Skin epidermis (tissue), 12 donors: Measurements from ENCODE around the gene NKX2-2.

Source experiments
- H3K27ac ChIP-seq, 21 experiments: fragments of 200-600 bp; sonication (generic) in 11 of 21; one replicate each; pipeline ENCODE4 v1.5.0; 2020; ENCODE audit warnings: mild to moderate bottlenecking in 3 of 21, inconsistent platforms in 2 of 21, moderate library complexity in 2 of 21
- H3K4me3 ChIP-seq, 7 experiments: fragments of 200-600 bp; sonication (generic) in 2 of 7; one replicate each; pipeline ENCODE4 v1.5.0; 2020; ENCODE audit warnings: inconsistent platforms in 2 of 7, mild to moderate bottlenecking in 2 of 7, moderate library complexity in 1 of 7

The NKX2-2 gene

DNA sequence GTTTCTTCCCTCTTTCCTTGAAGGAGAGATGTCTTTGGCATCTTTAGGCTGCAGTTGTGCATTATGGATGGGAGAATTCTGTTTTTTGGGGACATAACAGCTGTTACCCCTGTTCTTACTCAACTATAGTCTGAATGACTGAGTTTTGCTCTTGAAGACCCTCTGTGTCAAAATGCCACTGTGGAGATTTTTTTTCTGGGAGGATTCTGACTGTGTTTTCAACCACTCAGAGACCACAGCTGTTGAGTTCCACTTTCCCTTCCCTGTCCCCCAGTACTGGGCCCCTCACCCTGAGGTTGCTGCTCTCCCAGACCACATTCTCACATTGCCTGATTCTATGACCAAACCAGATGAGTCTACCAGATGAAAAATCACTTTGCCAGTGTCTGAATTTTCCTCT is 48.1 kb downstream of the NKX2-2 start:
- H3K4me3 ChIP-seq: no peak overlapping the region
- H3K27ac ChIP-seq: no peak overlapping the region

DNA sequence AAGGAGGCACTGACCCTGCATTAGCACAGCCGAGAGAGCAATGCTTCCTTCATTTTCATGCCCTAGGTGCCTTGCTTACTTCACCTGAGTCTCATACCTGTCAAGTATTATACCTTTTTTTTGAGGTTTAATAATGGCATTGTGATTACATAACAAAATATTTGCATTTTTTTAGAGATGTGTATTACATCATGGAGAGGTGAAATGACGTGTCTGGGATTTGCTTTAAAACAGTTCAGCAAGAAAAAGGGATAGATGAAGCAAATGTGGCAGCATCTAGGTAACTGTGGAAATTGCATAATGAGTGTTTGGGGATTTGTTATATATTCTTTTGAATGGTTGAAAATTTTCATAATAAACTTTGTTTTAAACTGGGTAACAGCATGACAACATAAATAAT is 48.9 kb downstream of the NKX2-2 start:
- no peak overlapping the region for H3K4me3 ChIP-seq

More for the DNA sequence above, 48.9 kb downstream of the NKX2-2 start:
- no peak overlapping the region for H3K27ac ChIP-seq
